ENCODE results near the gene SHC2. TPM values are rescaled to one million over a fixed set of nuclear protein-coding genes. Genes with fewer than 3 reads are reported as not detected.

Gene SHC2
- total and polyA plus RNA-seq, 2 donors (not counting 3 experiments of a cell fraction or from before 2014, with no cell fraction given), result 7.5 to 11.8 TPM

DNA sequence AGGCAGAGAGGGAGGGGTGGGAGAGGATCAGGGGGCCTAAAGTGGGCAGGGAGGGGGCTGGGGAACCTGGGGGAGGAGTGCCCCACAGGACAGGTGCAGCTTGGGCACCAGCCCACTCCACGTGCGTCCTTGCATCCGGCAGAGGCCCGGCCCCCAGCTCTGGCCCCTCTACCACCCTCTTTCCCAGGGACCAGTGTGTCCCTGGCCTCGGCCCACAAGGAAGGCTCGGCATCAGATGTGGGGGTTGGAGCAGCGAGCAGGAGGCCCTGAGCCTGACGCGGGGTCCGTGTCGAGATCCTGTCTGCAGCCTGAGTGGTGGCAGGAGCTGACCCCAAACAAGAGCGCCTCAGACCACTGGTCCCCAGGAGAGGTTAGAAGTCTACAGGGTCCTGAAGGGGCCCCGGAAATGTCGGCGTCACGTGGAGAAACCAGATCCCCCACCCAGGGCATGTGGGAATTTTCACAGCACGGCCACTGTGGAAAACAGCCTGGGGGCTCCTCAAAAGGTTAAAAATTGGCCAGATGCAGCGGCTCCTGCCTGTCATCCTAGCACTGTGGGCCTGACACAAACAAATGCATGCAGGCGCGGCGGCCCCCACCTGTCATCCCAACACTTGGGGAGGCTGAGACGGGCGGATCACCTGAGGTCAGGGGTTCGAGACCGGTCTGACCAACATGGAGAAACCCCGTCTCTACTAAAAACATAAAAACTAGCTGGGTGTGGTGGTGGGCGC lies 21.5 kb downstream of the SHC2 start:
- no peaks in the 10 kb centered on the region for H3K27me3 ChIP-seq (ENCODE audit: control insufficient read depth in 2 of 2, insufficient read depth in 2 of 2, low read length in 2 of 2)
- no peak for DNase-seq (ENCODE audit: low read depth, low spot score)
- no peaks in the 10 kb centered on the region for H3K9me1 ChIP-seq (replicated peaks; ENCODE audit: control insufficient read depth, extremely low read depth, insufficient read depth, low read length)
- TF ChIP-seq, protein P1, sequence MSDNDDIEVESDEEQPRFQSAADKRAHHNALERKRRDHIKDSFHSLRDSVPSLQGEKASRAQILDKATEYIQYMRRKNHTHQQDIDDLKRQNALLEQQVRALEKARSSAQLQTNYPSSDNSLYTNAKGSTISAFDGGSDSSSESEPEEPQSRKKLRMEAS (IDR thresholded peaks at IDR 0.05; ENCODE audit: insufficient read depth, insufficient read length), result no peak
- no peak for TF ChIP-seq GATA2 (IDR thresholded peaks at IDR 0.05; ENCODE audit: insufficient read depth, insufficient read length, low read depth, low read length)
- no peak for TF ChIP-seq EZH2 (IDR thresholded peaks at IDR 0.05; ENCODE audit: borderline replicate concordance, low read depth, low read length, severe bottlenecking)
- TF ChIP-seq POLR2AphosphoS5 (IDR thresholded peaks at IDR 0.05; ENCODE audit: insufficient read depth, low read depth, low read length), result no peak
- TF ChIP-seq, protein P2, sequence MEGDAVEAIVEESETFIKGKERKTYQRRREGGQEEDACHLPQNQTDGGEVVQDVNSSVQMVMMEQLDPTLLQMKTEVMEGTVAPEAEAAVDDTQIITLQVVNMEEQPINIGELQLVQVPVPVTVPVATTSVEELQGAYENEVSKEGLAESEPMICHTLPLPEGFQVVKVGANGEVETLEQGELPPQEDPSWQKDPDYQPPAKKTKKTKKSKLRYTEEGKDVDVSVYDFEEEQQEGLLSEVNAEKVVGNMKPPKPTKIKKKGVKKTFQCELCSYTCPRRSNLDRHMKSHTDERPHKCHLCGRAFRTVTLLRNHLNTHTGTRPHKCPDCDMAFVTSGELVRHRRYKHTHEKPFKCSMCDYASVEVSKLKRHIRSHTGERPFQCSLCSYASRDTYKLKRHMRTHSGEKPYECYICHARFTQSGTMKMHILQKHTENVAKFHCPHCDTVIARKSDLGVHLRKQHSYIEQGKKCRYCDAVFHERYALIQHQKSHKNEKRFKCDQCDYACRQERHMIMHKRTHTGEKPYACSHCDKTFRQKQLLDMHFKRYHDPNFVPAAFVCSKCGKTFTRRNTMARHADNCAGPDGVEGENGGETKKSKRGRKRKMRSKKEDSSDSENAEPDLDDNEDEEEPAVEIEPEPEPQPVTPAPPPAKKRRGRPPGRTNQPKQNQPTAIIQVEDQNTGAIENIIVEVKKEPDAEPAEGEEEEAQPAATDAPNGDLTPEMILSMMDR (IDR thresholded peaks at IDR 0.05; ENCODE audit: extremely low read depth in 1 of 2, insufficient read depth in 1 of 2, low read depth in 1 of 2, low read length in 2 of 2), result no peak
- no peak for TF ChIP-seq FOS (IDR thresholded peaks at IDR 0.05; ENCODE audit: borderline replicate concordance, insufficient read depth, low read length)
- no peak for TF ChIP-seq MYC (IDR thresholded peaks at IDR 0.05; ENCODE audit: low read depth, low read length)
- TF ChIP-seq JUN (IDR thresholded peaks at IDR 0.05; ENCODE audit: borderline replicate concordance, insufficient read depth, insufficient read length, low read depth), result no peak
- no peak for TF ChIP-seq POLR2A (IDR thresholded peaks at IDR 0.05; ENCODE audit: low read depth, low read length)
- no peaks in the 10 kb centered on the region for H3K79me2 ChIP-seq (ENCODE audit: control insufficient read depth, insufficient read depth, low read length)
- no peaks in the 10 kb centered on the region for H3K9me3 ChIP-seq (replicated peaks; ENCODE audit: control insufficient read depth, insufficient read depth, low read length)
- no TSS peak for BruUV-seq (replicated peaks)
- no peak overlapping the region for H3K9ac ChIP-seq (replicated peaks; ENCODE audit: extremely low read depth, insufficient read depth, low read length)
- H4K20me1 ChIP-seq (replicated peaks; ENCODE audit: control insufficient read depth, extremely low read depth, insufficient read depth, low read length), result no peaks in the 10 kb centered on the region
- H3K36me3 ChIP-seq (ENCODE audit: control insufficient read depth in 2 of 2, extremely low read depth in 1 of 2, insufficient read depth in 2 of 2, low read length in 2 of 2), result no peaks in the 10 kb centered on the region
- no peak overlapping the region for H2AFZ ChIP-seq (ENCODE audit: low read depth, low read length)
- ChIA-PET POLR2A (no interaction called here), CTCF (no interaction called here)
- no peak for FAIRE-seq
- intact Hi-C loops (cut with micrococcal nuclease) (no loop called here), dilution Hi-C loops (cut with MboI; ENCODE audit: extremely low pct_ligation_motif_present, low sequenced_read_pairs) (no loop called here)
- H3K4me1 ChIP-seq (ENCODE audit: control insufficient read depth, extremely low read depth, insufficient read depth, low read length), result no peaks in the 10 kb centered on the region
- no peak overlapping the region for H3K4me3 ChIP-seq (replicated peaks in 1 of 3; ENCODE audit: insufficient read depth in 1 of 3, low read depth in 1 of 3, low read length in 3 of 3)
- no peak overlapping the region for H3K27ac ChIP-seq (ENCODE audit: insufficient read depth, low read depth, low read length)
- no peak overlapping the region for H3K4me2 ChIP-seq (ENCODE audit: insufficient read depth, low read length)

Data from endothelial cell of umbilical vein (primary cell).